OCI-LY3 (cell line): Measurements from ENCODE around the gene CCL25.

ENCODE experiments used
- H2AFZ ChIP-seq: fragments of 200-600, 300-600 bp; shearing (Covaris generic); 2 replicates; pipeline ENCODE4 v1.6.0; 2014; ENCODE audit warnings: antibody characterized with exemption, low read depth, low read length
- H3K27ac ChIP-seq: fragments of 200-600, 300-600 bp; sonication (generic); 2 replicates; pipeline ENCODE4 v1.5.1; 2014; ENCODE audit warnings: mild to moderate bottlenecking, low read length, moderate library complexity, mixed read lengths
- H3K27me3 ChIP-seq: fragments of 200-600, 300-600 bp; sonication (generic); 2 replicates; pipeline ENCODE4 v1.6.1; 2014; ENCODE audit warnings: low read depth, low read length, mixed read lengths
- H3K36me3 ChIP-seq: fragments of 200-600, 300-600 bp; sonication (generic); replicated peaks from 2 replicates; pipeline ENCODE3; 2014; ENCODE audit warnings: low read depth, low read length, mixed read lengths
- H3K4me1 ChIP-seq: fragments of 300-600, 200-600 bp; sonication (generic); 2 replicates; pipeline ENCODE4 v1.6.1; 2014; ENCODE audit warnings: low read length, mixed read lengths
- H3K4me2 ChIP-seq: fragments of 200-600, 300-600 bp; sonication (generic); 2 replicates; pipeline ENCODE4 v1.6.1; 2014; ENCODE audit warnings: low read length, mixed read lengths
- H3K4me3 ChIP-seq: fragments of 300-600, 200-600 bp; sonication (generic); 2 replicates; pipeline ENCODE4 v1.5.1; 2014; ENCODE audit warnings: antibody characterized with exemption, mild to moderate bottlenecking, low read length, moderate library complexity
- H3K79me2 ChIP-seq: fragments of 300-600, 200-600 bp; shearing (Covaris generic); 2 replicates; pipeline ENCODE4 v1.6.1; 2014; ENCODE audit warnings: mild to moderate bottlenecking, low read length, mixed read lengths
- H3K9ac ChIP-seq: fragments of 300-600, 200-600 bp; shearing (Covaris generic); 2 replicates; pipeline ENCODE4 v1.6.0; 2014; ENCODE audit warnings: mild to moderate bottlenecking, low read length, moderate library complexity
- H3K9me3 ChIP-seq: fragments of 200-600, 300-600 bp; shearing (Covaris generic); 2 replicates; pipeline ENCODE4 v1.6.1; 2014; ENCODE audit warnings: low read length, mixed read lengths; ENCODE audit not compliant: insufficient read depth
- H4K20me1 ChIP-seq: fragments of 200-600, 300-600 bp; sonication (generic); 2 replicates; pipeline ENCODE4 v1.6.1; 2016; ENCODE audit warnings: low read length, mixed read lengths; ENCODE audit not compliant: insufficient read depth
- EZH2phosphoT487 ChIP-seq: fragments of 200-600 bp; shearing (Covaris generic); IDR thresholded peaks from 2 replicates; pipeline ENCODE4 v1.6.1; 2018; ENCODE audit warnings: antibody characterized with exemption, mixed run types, low read depth
- TF ChIP-seq, protein P1 (sequence below): fragments of 200-600, 300-600 bp; sonication (generic); IDR thresholded peaks from 2 replicates; pipeline ENCODE4 v1.5.1; 2014; ENCODE audit warnings: antibody characterized with exemption, low read length, low read depth

The CCL25 gene

DNA sequence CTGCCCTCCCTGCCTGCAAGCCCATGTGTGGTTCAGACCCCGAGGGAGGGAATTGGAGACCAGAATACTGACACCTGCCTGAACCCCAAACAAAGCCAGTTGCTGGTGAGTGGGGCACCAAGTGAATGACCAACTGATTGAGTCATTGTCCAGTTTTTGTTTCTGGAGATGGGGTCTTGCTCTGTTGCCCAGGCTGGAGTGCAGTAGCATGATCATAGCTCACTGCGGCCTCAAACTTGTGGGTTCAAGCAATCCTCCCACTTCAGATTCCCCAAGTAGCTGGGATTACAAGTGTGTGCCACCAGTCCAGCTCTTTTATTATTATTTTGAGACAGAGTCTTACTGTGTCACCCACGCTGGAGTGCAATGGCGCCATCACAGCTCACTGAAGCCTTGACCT is 4.0 kb downstream of the CCL25 start:
- Histone ChIP-seq H3K27me3 (no peaks in the 10 kb centered on the region), H3K27ac (no peak overlapping the region), H3K9ac (no peak overlapping the region), H3K4me2 (no peak overlapping the region), H3K36me3 (no peaks in the 10 kb centered on the region), H2AFZ (no peak overlapping the region), H4K20me1 (no peaks in the 10 kb centered on the region), H3K79me2 (no peaks in the 10 kb centered on the region), H3K4me3 (no peak overlapping the region), H3K4me1 (peaks cover 6% of the 10 kb centered on the region; the same call in 1 of the 2 replicates), H3K9me3 (no peaks in the 10 kb centered on the region)
- TF ChIP-seq, protein P1, sequence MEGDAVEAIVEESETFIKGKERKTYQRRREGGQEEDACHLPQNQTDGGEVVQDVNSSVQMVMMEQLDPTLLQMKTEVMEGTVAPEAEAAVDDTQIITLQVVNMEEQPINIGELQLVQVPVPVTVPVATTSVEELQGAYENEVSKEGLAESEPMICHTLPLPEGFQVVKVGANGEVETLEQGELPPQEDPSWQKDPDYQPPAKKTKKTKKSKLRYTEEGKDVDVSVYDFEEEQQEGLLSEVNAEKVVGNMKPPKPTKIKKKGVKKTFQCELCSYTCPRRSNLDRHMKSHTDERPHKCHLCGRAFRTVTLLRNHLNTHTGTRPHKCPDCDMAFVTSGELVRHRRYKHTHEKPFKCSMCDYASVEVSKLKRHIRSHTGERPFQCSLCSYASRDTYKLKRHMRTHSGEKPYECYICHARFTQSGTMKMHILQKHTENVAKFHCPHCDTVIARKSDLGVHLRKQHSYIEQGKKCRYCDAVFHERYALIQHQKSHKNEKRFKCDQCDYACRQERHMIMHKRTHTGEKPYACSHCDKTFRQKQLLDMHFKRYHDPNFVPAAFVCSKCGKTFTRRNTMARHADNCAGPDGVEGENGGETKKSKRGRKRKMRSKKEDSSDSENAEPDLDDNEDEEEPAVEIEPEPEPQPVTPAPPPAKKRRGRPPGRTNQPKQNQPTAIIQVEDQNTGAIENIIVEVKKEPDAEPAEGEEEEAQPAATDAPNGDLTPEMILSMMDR, result no peak
- no peak for TF ChIP-seq EZH2phosphoT487

DNA sequence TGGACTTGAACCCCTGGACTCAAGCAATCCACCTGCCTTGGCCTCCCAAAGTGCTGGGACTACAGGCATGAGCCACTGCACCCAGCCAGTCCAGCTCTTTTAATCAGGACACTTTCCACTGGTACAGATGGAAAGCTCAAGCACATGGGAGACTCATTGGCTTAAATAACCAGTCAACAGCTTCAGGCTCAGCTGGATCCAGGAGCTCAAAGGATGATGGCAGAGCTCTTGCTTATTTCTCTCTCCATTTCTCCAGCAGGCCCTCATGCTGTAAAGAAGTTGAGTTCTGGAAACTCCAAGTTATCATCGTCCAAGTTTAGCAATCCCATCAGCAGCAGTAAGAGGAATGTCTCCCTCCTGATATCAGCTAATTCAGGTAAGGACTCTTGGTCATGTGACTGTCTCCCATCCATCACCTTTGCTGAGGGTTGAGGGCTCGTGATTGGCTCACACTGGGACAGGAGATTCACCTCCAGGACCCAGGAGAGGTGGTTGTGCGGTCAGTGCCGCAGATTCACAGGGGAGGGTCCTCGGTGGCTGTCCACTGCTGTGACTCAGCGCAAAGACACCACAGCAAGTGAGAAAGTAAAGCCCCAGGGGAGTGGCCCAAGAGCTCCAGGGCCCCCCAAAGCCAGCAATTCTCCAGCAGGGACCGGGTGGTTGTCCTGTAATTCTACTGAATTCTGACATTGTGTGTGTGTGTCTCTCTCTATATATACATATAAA is 5.1 kb downstream of the CCL25 start:
- H3K27me3 ChIP-seq, result no peaks in the 10 kb centered on the region; the same call in 1 of the 2 replicates
- H3K9ac ChIP-seq, result no peak overlapping the region
- H3K4me1 ChIP-seq, result no peaks in the 10 kb centered on the region
- H3K4me3 ChIP-seq, result no peak overlapping the region
- TF ChIP-seq, protein P1, result no peak
- TF ChIP-seq EZH2phosphoT487, result no peak
- no peaks in the 10 kb centered on the region for H3K9me3 ChIP-seq
- H3K4me2 ChIP-seq, result no peak overlapping the region
- no peak overlapping the region for H3K27ac ChIP-seq
- no peaks in the 10 kb centered on the region for H3K79me2 ChIP-seq
- H2AFZ ChIP-seq, result no peak overlapping the region
- no peaks in the 10 kb centered on the region for H4K20me1 ChIP-seq
- H3K36me3 ChIP-seq, result no peaks in the 10 kb centered on the region

DNA sequence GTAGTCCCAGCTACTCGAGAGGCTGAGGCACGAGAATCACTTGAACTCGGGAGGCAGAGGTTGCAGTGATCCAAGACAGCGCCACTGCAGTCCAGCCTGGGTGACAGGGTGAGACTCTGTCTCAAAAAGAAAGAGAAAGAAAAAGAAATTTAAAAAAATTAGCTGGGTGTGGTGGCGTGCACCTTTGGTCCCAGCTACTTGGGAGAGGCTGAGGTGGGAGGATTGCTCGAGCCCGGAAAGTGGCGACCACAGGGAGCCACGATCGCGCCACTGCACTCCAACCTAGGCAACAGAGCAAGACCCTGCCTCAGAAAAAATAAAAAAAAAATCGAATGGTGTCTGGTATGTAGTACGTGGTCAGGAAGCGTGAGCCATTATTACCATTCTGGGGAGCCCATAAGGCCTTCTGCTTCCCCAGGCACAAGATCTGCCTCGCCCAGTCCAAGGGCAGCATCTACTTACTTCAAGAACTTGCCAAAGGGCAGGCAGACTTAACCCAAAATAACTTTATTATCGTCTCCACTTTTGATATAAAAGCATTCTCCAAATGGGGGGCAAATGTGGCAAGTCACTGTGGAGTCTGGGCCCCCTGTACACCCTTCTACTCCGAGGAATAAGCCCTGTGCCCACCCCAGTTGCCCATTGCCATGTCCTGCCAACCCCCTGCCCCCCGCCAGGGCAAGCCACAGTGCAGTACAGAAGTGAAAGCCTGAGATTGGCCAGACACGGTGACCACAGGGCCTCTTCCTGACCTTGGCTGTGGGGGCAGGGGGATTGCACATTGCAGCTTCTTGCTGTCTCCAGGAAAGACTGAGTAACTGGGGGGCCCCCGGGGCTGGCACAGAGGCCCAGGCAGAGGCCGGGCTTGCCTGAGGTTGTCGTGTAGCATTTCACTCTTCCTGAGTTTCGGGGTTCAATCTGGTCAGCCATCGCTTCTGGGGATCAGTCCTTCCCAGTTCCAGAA is 12.6 kb downstream of the CCL25 start:
- Histone ChIP-seq H4K20me1 (no peaks in the 10 kb centered on the region), H3K4me1 (no peaks in the 10 kb centered on the region), H3K79me2 (no peaks in the 10 kb centered on the region), H3K36me3 (no peaks in the 10 kb centered on the region), H3K27ac (no peak overlapping the region), H3K9me3 (no peaks in the 10 kb centered on the region), H3K9ac (no peak overlapping the region), H2AFZ (no peak overlapping the region), H3K4me3 (no peak overlapping the region), H3K4me2 (no peak overlapping the region), H3K27me3 (no peaks in the 10 kb centered on the region; the same call in 1 of the 2 replicates)
- TF ChIP-seq, protein P1, result no peak
- no peak for TF ChIP-seq EZH2phosphoT487

DNA sequence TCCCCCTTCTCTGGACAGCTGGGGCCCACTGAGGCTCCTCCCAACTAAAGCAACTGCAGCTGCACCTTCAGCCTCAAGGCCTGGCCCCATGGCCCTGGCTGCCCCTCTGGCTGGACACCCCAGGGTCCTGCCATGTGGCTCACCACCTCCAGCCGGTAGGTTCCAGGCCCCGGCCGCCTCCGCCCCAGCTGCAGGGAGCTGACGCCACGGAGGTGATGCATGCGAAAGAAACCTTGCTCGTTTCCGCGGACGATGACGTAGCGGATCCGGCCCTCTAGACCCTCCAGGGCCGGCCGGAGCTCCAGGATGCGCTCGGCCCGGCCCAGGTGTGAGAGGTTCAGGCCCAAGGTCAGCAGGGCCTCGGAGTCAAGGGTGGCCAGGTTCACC is 13.3 kb downstream of the CCL25 start:
- Histone ChIP-seq H3K9ac (no peak overlapping the region), H3K4me1 (no peaks in the 10 kb centered on the region), H3K4me2 (no peak overlapping the region), H3K36me3 (no peaks in the 10 kb centered on the region), H3K27ac (no peak overlapping the region), H3K4me3 (no peak overlapping the region), H3K27me3 (no peaks in the 10 kb centered on the region; the same call in 1 of the 2 replicates), H2AFZ (no peak overlapping the region), H3K79me2 (no peaks in the 10 kb centered on the region), H3K9me3 (no peaks in the 10 kb centered on the region), H4K20me1 (no peaks in the 10 kb centered on the region)
- TF ChIP-seq, protein P1, result no peak
- no peak for TF ChIP-seq EZH2phosphoT487
